ENCODE measurements around the gene TRIM52. TPM values are rescaled to one million over a fixed set of nuclear protein-coding genes. Genes with fewer than 3 reads are reported as not detected.

Gene TRIM52
- polyA plus RNA-seq, 1 experiment, result 6.7 TPM

DNA sequence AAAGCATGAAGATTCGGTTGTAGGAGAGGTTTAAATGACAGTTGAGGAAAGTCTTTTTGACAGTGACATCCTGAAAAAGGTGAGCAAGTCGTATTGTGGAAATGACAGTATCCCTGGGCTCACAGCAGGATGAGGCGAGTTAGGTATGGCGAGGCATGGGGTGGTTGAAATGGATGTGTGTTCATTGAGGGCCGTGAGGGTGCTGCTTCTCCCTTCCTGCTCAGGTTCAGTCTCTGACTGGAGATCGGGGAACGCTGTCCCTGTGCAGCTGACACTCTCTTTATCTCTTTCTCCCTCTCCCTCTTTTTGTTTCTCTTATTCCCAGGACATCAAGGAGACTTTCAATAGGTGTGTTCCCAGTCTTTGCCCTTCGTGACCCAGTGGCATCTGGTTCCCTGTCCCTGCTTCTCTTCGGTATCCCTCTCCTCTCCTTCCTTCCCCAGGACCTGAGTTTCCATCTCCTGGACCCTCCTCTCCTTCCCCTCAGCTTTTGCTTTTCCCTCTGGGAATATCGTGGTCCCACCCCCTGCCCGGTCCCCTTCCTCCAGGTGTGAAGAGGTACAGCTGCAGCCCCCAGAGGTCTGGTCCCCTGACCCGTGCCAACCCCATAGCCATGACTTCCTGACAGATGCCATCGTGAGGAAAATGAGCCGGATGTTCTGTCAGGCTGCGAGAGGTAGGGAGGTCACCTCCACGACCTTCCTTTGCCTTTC is 27.7 kb downstream of the TRIM52 start:
- CTCF ChIA-PET, result no interaction called here
- no peak for DNase-seq (ENCODE audit: low read depth)
- POLR2A ChIA-PET, result no interaction called here
- Histone ChIP-seq H3K36me3 (ENCODE audit: control insufficient read depth, insufficient read depth, low read length) (peaks cover 37% of the 10 kb centered on the region), H3K4me3 (ENCODE audit: low read depth, low read length) (no peak overlapping the region), H3K27me3 (ENCODE audit: control insufficient read depth, insufficient read depth, low read length) (no peaks in the 10 kb centered on the region)
- no peak for TF ChIP-seq CTCF (IDR thresholded peaks at IDR 0.05; ENCODE audit: insufficient read depth, low read depth, low read length)

GRCh38 chr5:181232593-181232992 is 28.4 kb downstream of the TRIM52 start:
- Histone ChIP-seq H3K4me3 (ENCODE audit: low read depth, low read length) (no peak overlapping the region), H3K27me3 (ENCODE audit: control insufficient read depth, insufficient read depth, low read length) (no peaks in the 10 kb centered on the region), H3K36me3 (ENCODE audit: control insufficient read depth, insufficient read depth, low read length) (peaks cover 32% of the 10 kb centered on the region)
- no peak for TF ChIP-seq CTCF (IDR thresholded peaks at IDR 0.05; ENCODE audit: insufficient read depth, low read depth, low read length)
- CTCF ChIA-PET, result no interaction called here
- POLR2A ChIA-PET, result no interaction called here
- DNase-seq (ENCODE audit: low read depth), result no peak

GRCh38 chr5:181231432-181231831 is 29.5 kb downstream of the TRIM52 start:
- H3K27me3 ChIP-seq (ENCODE audit: control insufficient read depth, insufficient read depth, low read length), result no peaks in the 10 kb centered on the region
- H3K4me3 ChIP-seq (ENCODE audit: low read depth, low read length), result no peak overlapping the region
- peaks cover 24% of the 10 kb centered on the region for H3K36me3 ChIP-seq (ENCODE audit: control insufficient read depth, insufficient read depth, low read length)
- no peak for DNase-seq (ENCODE audit: low read depth)
- CTCF ChIA-PET, result no interaction called here
- no peak for TF ChIP-seq CTCF (IDR thresholded peaks at IDR 0.05; ENCODE audit: insufficient read depth, low read depth, low read length)
- POLR2A ChIA-PET, result no interaction called here

DNA sequence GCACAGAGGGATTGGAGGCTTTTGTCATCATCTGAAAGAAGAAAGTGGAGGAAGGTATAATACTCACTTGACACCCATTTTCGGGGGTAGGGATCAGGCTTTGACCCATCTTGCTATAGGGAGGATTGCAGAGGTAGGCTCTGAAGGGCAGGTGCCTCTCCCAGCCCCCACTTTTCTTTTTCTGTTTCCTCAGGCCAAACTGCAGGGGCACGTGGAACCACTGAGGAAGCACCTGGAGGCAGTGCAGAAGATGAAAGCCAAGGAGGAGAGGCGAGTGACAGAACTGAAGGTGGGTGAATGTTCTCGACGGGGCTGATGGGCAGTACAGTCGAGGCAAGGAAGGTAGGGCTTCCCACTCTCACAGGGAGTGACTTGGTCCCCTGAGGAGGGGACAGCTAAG is 30.4 kb downstream of the TRIM52 start:
- peaks cover 20% of the 10 kb centered on the region for H3K36me3 ChIP-seq (ENCODE audit: control insufficient read depth, insufficient read depth, low read length)
- H3K4me3 ChIP-seq (ENCODE audit: low read depth, low read length), result no peak overlapping the region
- ChIA-PET POLR2A (no interaction called here), CTCF (no interaction called here)
- no peak for TF ChIP-seq CTCF (IDR thresholded peaks at IDR 0.05; ENCODE audit: insufficient read depth, low read depth, low read length)
- no peak for DNase-seq (ENCODE audit: low read depth)
- H3K27me3 ChIP-seq (ENCODE audit: control insufficient read depth, insufficient read depth, low read length), result no peaks in the 10 kb centered on the region

DNA sequence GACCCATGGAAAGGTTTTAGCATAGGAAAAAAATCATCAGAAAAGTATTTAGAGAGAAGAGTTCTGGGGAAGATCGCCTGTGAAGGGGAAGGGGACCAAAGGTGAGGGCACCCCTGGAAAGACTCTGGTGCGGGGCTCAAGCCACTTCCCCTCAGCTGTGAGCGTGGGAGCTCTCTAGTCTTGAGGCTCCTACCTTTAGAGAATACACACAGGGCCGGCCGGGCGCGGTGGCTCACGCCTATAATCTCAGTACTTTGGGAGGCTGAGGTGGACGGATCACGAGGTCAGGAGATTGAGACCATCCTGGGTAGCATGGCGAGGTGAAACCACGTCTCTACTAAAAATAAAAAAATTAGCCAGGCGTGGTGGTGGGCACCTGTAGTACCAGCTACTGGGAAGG is 30.9 kb downstream of the TRIM52 start:
- DNase-seq (ENCODE audit: low read depth), result no peak
- Histone ChIP-seq H3K36me3 (ENCODE audit: control insufficient read depth, insufficient read depth, low read length) (peaks cover 20% of the 10 kb centered on the region), H3K27me3 (ENCODE audit: control insufficient read depth, insufficient read depth, low read length) (no peaks in the 10 kb centered on the region), H3K4me3 (ENCODE audit: low read depth, low read length) (no peak overlapping the region)
- ChIA-PET CTCF (no interaction called here), POLR2A (no interaction called here)
- TF ChIP-seq CTCF (IDR thresholded peaks at IDR 0.05; ENCODE audit: insufficient read depth, low read depth, low read length), result no peak
